Stimulated activated naive CD8-positive, alpha-beta T cell treated with anti-CD3 and anti-CD28 coated beads, Interleukin-15, amount 100 ng/mL, for 72 hours (primary cell): ENCODE results near the gene EXOC1L.
"Not testable (repeated sequence)": the region's sequence is repeated elsewhere in the genome, so short reads cannot be mapped to it uniquely, and the experiment has no call there.

Source experiments
- ATAC-seq: fragments of 150-1000 bp; cut with Tn5 transposase; 2 replicates; pipeline ENCODE4 v1.10.0; 2021; ENCODE audit warnings: mild to moderate bottlenecking, moderate library complexity
- DNase-seq, 2 donors: peaks; one replicate each; pipeline ENCODE4 v3.0.0; 2021 to 2022
- H3K27ac Mint-ChIP-seq, 2 donors: one replicate each; pipeline ENCODE4 v1.8.0; 2022; ENCODE audit warnings: mild to moderate bottlenecking in 2 of 2, mixed read lengths in 2 of 2, moderate library complexity in 2 of 2
- H3K27me3 Mint-ChIP-seq: one replicate; pipeline ENCODE4 v1.8.0; 2022; ENCODE audit warnings: mixed read lengths
- H3K4me1 Mint-ChIP-seq: one replicate; pipeline ENCODE4 v1.8.0; 2022; ENCODE audit warnings: mild to moderate bottlenecking, mixed read lengths
- H3K4me3 Mint-ChIP-seq, 2 donors: one replicate each; pipeline ENCODE4 v1.8.0; 2022; ENCODE audit warnings: mild to moderate bottlenecking in 2 of 2, mixed read lengths in 2 of 2, moderate library complexity in 1 of 2
- H3K9me3 Mint-ChIP-seq, 2 donors: one replicate each; pipeline ENCODE4 v1.8.0; 2022; ENCODE audit warnings: mixed read lengths in 2 of 2

The EXOC1L gene

DNA sequence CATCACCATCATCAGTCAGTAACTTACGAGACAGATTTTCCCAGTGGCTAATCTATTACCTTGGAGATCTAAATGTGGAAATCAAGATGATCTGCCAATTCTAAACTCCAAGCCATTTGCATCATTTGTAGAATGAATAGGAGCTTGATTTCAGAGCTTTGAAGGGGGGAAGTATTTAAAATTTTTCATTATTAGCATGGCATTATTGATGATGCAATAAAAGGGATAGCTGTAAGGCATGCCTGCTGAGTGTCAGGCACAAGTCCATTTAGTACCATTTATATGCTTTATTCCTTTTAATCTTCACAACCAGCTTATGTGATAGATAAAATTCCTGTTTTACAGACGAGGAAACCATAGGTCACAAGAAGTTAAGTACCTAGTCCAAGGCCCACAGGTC lies 5.3 kb downstream of the EXOC1L start:
- Mint-ChIP-seq H3K9me3 (no peaks in the 10 kb centered on the region), H3K4me3 (no peak overlapping the region), H3K4me1 (peaks cover 1% of the 10 kb centered on the region), H3K27ac (peak overlapping the region in 1 of 2 donors; percentile 3), H3K27me3 (peaks cover 46% of the 10 kb centered on the region)
- ATAC-seq (no peak), DNase-seq (no peak)

GRCh38 chr4:55826986-55827385 lies 7.4 kb downstream of the EXOC1L start:
- peaks cover 51% of the 10 kb centered on the region for H3K27me3 Mint-ChIP-seq
- no peak overlapping the region for H3K27ac Mint-ChIP-seq
- H3K9me3 Mint-ChIP-seq: no peaks in the 10 kb centered on the region
- ATAC-seq (no peak), DNase-seq (no peak)
- no peak overlapping the region for H3K4me3 Mint-ChIP-seq
- H3K4me1 Mint-ChIP-seq: no peaks in the 10 kb centered on the region

GRCh38 chr4:55827582-55827981 lies 8.0 kb downstream of the EXOC1L start:
- no peak for DNase-seq
- Mint-ChIP-seq H3K4me1 (no peaks in the 10 kb centered on the region), H3K4me3 (no peak overlapping the region), H3K9me3 (no peaks in the 10 kb centered on the region), H3K27me3 (peaks cover 46% of the 10 kb centered on the region), H3K27ac (no peak overlapping the region)
- ATAC-seq: no peak

- Mint-ChIP-seq H3K4me1 (no peaks in the 10 kb centered on the region), H3K27ac (no peak overlapping the region), H3K27me3 (peaks cover 40% of the 10 kb centered on the region), H3K9me3 (no peaks in the 10 kb centered on the region), H3K4me3 (no peak overlapping the region)
- ATAC-seq (no peak), DNase-seq (no peak)
These were observed 10.5 kb downstream of the EXOC1L start for GRCh38 chr4:55830048-55830447.

- Mint-ChIP-seq H3K27ac (no peak overlapping the region), H3K4me1 (no peaks in the 10 kb centered on the region), H3K4me3 (no peak overlapping the region), H3K9me3 (peaks cover 0 to 3% of the 10 kb centered on the region in 2 donors), H3K27me3 (peaks cover 44% of the 10 kb centered on the region)
- ATAC-seq (no peak), DNase-seq (no peak)
These were observed 11.1 kb downstream of the EXOC1L start for GRCh38 chr4:55830716-55831115.

- H3K27me3 Mint-ChIP-seq: peaks cover 25% of the 10 kb centered on the region
- DNase-seq (no peak), ATAC-seq (no peak)
- H3K4me3 Mint-ChIP-seq: no peak overlapping the region
- peaks cover 0 to 3% of the 10 kb centered on the region in 2 donors for H3K9me3 Mint-ChIP-seq
- no peak overlapping the region for H3K27ac Mint-ChIP-seq
- no peaks in the 10 kb centered on the region for H3K4me1 Mint-ChIP-seq
These were observed 14.7 kb downstream of the EXOC1L start for GRCh38 chr4:55834086-55834795.

GRCh38 chr4:55837903-55838302 lies 18.3 kb downstream of the EXOC1L start:
- Mint-ChIP-seq H3K27ac (no peak overlapping the region), H3K27me3 (peaks cover 8% of the 10 kb centered on the region), H3K4me3 (no peak overlapping the region), H3K9me3 (peaks cover 0 to 3% of the 10 kb centered on the region in 2 donors), H3K4me1 (no peaks in the 10 kb centered on the region)
- no peak for ATAC-seq
- DNase-seq: no peak

DNA sequence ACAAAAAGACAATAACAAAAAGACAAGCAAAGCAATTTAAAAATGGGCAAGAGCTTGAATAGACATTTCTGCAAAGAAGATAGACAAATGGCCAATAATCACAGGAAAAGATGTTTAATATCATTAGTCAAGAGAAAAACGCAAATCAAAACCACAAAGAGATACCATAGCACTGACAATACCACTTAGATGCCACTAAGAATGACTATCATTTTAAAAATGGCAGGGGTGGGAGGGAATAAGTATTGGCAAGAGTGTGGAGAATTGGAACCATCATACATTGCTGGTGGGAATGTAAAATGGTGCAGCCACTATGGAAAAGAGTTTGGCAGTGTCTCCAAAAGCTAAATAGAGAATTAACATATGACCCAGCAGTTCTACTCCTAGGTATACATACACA lies 18.8 kb downstream of the EXOC1L start:
- Mint-ChIP-seq H3K27me3 (peaks cover 8% of the 10 kb centered on the region), H3K4me3 (no peak overlapping the region), H3K4me1 (no peaks in the 10 kb centered on the region), H3K27ac (no peak overlapping the region), H3K9me3 (peaks cover 0 to 3% of the 10 kb centered on the region in 2 donors)
- ATAC-seq (no peak), DNase-seq (no peak)

- Mint-ChIP-seq H3K4me1 (no peaks in the 10 kb centered on the region), H3K27me3 (peaks cover 8% of the 10 kb centered on the region), H3K9me3 (peaks cover 0 to 3% of the 10 kb centered on the region in 2 donors), H3K4me3 (no peak overlapping the region), H3K27ac (no peak overlapping the region)
- DNase-seq: no peak
- no peak for ATAC-seq
These were observed 19.4 kb downstream of the EXOC1L start for GRCh38 chr4:55838952-55839351.

DNA sequence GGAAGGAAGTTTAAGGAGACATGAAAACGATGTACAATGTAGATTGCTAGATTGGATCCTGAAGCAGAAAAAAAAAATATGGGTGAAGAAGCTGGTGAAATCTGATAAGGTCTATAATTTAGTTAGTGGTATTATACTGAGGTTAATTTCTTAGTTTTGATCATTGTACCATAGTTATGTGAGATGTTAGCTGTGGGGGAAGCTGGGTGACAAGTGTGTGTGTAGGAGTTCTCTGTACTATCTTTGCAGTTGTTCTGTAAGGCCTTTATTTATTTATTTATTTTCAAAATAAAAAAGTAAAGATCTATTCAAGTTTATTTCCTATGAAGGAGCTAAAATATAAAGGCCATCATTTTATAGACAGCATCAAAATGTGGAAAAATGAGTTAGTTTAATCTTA lies 21.4 kb downstream of the EXOC1L start:
- Mint-ChIP-seq H3K9me3 (no peaks in the 10 kb centered on the region), H3K4me1 (no peaks in the 10 kb centered on the region)
- no peak for ATAC-seq

GRCh38 chr4:55841373-55842239 lies 22.0 kb downstream of the EXOC1L start:
- not testable (repeated sequence) for H3K4me1 Mint-ChIP-seq, H3K9me3 Mint-ChIP-seq, H3K4me3 Mint-ChIP-seq, ATAC-seq, H3K27me3 Mint-ChIP-seq, DNase-seq
- H3K27ac Mint-ChIP-seq: peak overlapping the region in 1 of 2 donors; percentile 63

More for the DNA sequence above, 21.4 kb downstream of the EXOC1L start:
- Mint-ChIP-seq H3K27ac (no peak overlapping the region), H3K27me3 (no peaks in the 10 kb centered on the region), H3K4me3 (no peak overlapping the region)
- no peak for DNase-seq

DNA sequence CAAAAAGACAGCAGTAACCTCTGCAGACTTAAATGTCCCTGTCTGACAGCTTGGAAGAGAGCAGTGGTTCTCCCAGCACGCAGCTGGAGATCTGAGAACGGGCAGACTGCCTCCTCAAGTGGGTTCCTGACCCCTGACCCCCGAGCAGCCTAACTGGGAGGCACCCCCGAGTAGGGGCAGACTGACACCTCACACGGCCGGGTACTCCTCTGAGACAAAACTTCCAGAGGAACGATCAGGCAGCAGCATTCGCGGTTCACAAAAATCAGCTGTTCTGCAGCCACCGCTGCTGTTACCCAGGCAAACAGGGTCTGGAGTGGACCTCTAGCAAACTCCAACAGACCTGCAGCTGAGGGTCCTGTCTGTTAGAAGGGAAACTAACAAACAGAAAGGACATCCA lies 22.7 kb downstream of the EXOC1L start:
- ATAC-seq, H3K4me3 Mint-ChIP-seq, H3K27me3 Mint-ChIP-seq, H3K4me1 Mint-ChIP-seq, DNase-seq, H3K9me3 Mint-ChIP-seq, H3K27ac Mint-ChIP-seq: not testable (repeated sequence)

DNA sequence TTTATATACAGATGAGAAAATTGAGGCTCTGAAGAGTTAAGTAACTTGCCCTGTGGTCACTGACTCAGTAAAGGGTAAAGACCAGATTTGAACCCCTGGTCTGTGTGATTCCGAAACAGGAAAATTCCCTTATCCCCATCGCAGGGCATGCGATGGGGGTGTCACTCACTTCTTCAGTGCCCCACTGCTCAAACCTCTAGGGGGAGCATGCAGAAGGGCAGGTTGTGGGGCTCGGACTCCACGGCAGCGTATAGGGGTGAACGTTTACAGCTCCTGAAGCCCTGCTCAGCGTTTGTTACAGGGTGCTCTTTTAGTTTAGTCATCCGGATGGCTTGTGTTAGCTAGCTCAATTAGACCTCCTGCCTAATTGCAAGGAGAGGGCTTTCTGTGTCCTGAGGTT lies 30.1 kb downstream of the EXOC1L start:
- H3K4me1 Mint-ChIP-seq: peaks cover 28% of the 10 kb centered on the region
- no peaks in the 10 kb centered on the region for H3K9me3 Mint-ChIP-seq
- H3K27me3 Mint-ChIP-seq: no peaks in the 10 kb centered on the region
- ATAC-seq (no peak), DNase-seq (no peak)
- no peak overlapping the region for H3K27ac Mint-ChIP-seq
- H3K4me3 Mint-ChIP-seq: no peak overlapping the region

- Mint-ChIP-seq H3K4me1 (peaks cover 28% of the 10 kb centered on the region), H3K4me3 (peak overlapping the region; percentile 30 to 36), H3K27ac (no peak overlapping the region), H3K9me3 (no peaks in the 10 kb centered on the region), H3K27me3 (no peaks in the 10 kb centered on the region)
- ATAC-seq (peak; percentile 57), DNase-seq (peak; percentile 29 to 35)
These were observed 32.3 kb downstream of the EXOC1L start for GRCh38 chr4:55851885-55852284.

- DNase-seq: peak; percentile 91 to 95
- Mint-ChIP-seq H3K9me3 (no peaks in the 10 kb centered on the region), H3K4me1 (peaks cover 28% of the 10 kb centered on the region), H3K27me3 (no peaks in the 10 kb centered on the region), H3K27ac (peak within 1 kb of the TSS; percentile 93 to 97), H3K4me3 (peak within 1 kb of the TSS; percentile 30 to 36)
- peak; percentile 93 for ATAC-seq
These were observed 34.0 kb downstream of the EXOC1L start, which contains the start of gene EXOC1 for GRCh38 chr4:55853484-55854046. Gene EXOC1, plus strand, starts transcription at chr4:55853648. Its CDS starts 4,676 bp downstream, at chr4:55858324.

DNA sequence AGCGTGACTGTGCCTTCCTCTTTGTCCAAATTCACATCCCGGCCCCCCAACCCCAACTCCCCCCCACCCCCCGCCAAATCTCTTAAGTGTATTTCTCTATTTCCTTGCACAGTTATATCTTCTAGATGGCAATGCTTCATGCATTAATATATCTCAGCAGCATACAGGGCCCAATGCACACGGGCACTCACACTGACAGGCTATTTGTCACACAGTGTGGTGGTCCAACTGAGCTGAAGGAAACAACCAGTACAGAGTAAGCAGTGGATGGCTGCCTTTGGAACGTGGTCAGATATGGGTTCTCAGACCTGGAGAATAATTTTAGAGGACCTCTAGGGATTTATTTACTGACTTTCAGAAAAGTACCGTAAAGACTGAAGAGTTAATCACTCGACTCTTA lies 34.5 kb downstream of the EXOC1L start:
- Mint-ChIP-seq H3K9me3 (no peaks in the 10 kb centered on the region), H3K27ac (peak overlapping the region; percentile 78 to 97), H3K4me1 (peaks cover 28% of the 10 kb centered on the region), H3K4me3 (no peak overlapping the region), H3K27me3 (no peaks in the 10 kb centered on the region)
- no peak for DNase-seq
- peak; percentile 48 for ATAC-seq
